Smooth muscle cell (in vitro differentiated cells): ENCODE measurements around the gene SNX10. TPM values are rescaled to one million over a fixed set of nuclear protein-coding genes. Genes with fewer than 3 reads are reported as not detected.

ENCODE experiments used
- DNase-seq: peaks from one replicate; lab custom pipeline; 2025; ENCODE audit not compliant: unreplicated experiment; lab: John Stamatoyannopoulos, UW
- H2AFZ ChIP-seq: fragments of 200-600 bp; sonication (generic); 2 replicates; pipeline ENCODE4 v1.6.0; 2016; ENCODE audit warnings: antibody characterized with exemption, low read depth, mild to moderate bottlenecking
- H3F3A ChIP-seq: fragments of 200-600 bp; sonication (generic); 2 replicates; pipeline ENCODE4 v1.6.0; 2017; ENCODE audit warnings: antibody characterized with exemption, low read depth
- H3K27ac ChIP-seq: fragments of 200-600 bp; sonication (generic); 2 replicates; pipeline ENCODE4 v1.5.1; 2016; ENCODE audit warnings: low read depth, mild to moderate bottlenecking
- H3K27me3 ChIP-seq: fragments of 200-600 bp; sonication (generic); 2 replicates; pipeline ENCODE4 v1.6.1; 2016; ENCODE audit warnings: low read depth, mild to moderate bottlenecking
- H3K36me3 ChIP-seq: fragments of 200-600 bp; sonication (generic); 2 replicates; pipeline ENCODE4 v1.5.1; 2016; ENCODE audit warnings: low read depth
- H3K4me1 ChIP-seq: fragments of 200-600 bp; sonication (generic); 2 replicates; pipeline ENCODE4 v1.5.1; 2016; ENCODE audit warnings: low read depth
- H3K4me2 ChIP-seq: fragments of 200-600 bp; sonication (generic); 2 replicates; pipeline ENCODE4 v1.6.0; 2016; ENCODE audit warnings: mild to moderate bottlenecking
- H3K4me3 ChIP-seq: fragments of 200-600 bp; sonication (generic); 2 replicates; pipeline ENCODE4 v1.5.1; 2016; ENCODE audit warnings: mild to moderate bottlenecking
- H3K79me2 ChIP-seq: fragments of 200-600 bp; sonication (generic); 2 replicates; pipeline ENCODE4 v1.6.0; 2016; ENCODE audit warnings: low read depth, mild to moderate bottlenecking
- H3K9ac ChIP-seq: fragments of 200-600 bp; sonication (generic); 2 replicates; pipeline ENCODE4 v1.6.0; 2016; ENCODE audit warnings: low read depth
- H3K9me3 ChIP-seq: fragments of 200-600 bp; sonication (generic); replicated peaks from 2 replicates; pipeline ENCODE4 v1.5.1; 2016; ENCODE audit warnings: low read depth
- H4K20me1 ChIP-seq: fragments of 200-600 bp; sonication (generic); 2 replicates; pipeline ENCODE4 v1.6.0; 2016; ENCODE audit warnings: low read depth
- WGBS: methylation state at CpG from one replicate; pipeline ENCODE4 v1.1.7; 2016; ENCODE audit warnings: low lambda C conversion rate; 5-methylcytosine and 5-hydroxymethylcytosine counted together
- polyA plus RNA-seq: library from polyadenylated mRNA; unstranded; fragments of >200 nt; fragmentation: Nextera tagmentation; extraction: Ambion mirVana; gene quantifications from 2 replicates; pipeline ENCODE4 v1.2.1, GENCODE V29; 2016
- total RNA-seq: library from RNA; depleted of rRNA; stranded (reverse); fragments of >200 nt; gene quantifications from 2 replicates; pipeline ENCODE4 v1.2.3, GENCODE V29; 2014
- TF ChIP-seq, protein P1 (sequence below): fragments of 200-600 bp; sonication (generic); IDR thresholded peaks from 2 replicates; pipeline ENCODE4 v1.5.1; 2017; ENCODE audit warnings: borderline replicate concordance, mild to moderate bottlenecking, antibody characterized with exemption; ENCODE audit not compliant: insufficient read depth, poor library complexity, severe bottlenecking

SNX10 gene
- total and polyA plus RNA-seq, 2 experiments from 2014 or later: 1.1 to 2.2 TPM

DNA sequence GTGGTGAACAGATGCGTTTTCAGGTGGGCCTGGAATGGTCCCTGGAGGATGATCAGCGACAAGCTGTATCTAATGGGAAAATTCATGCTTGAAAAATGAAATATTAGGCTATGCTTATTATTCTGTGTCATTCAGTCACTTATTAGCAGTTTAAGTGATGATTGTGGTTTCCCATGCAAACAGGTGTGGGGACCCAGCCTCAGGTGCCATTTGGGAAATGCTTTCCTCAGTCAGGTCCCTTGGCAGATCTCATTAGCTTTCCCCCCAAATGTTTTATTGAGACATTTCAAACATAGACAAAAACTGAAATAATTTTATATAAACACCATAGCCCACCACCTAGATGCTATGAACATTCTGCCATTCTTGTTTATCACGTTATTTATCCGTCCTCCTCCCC, 411 bp upstream of the SNX10 start:
- Histone ChIP-seq H3K4me2 (peak overlapping the region; percentile 97), H3K4me1 (no peaks in the 10 kb centered on the region), H3K4me3 (peak overlapping the region; percentile 90), H4K20me1 (no peaks in the 10 kb centered on the region), H3K9ac (no peak overlapping the region), H3K27me3 (peaks cover 2% of the 10 kb centered on the region), H3K9me3 (no peaks in the 10 kb centered on the region), H3K27ac (no peak overlapping the region), H3F3A (peaks cover 6% of the 10 kb centered on the region), H3K36me3 (no peaks in the 10 kb centered on the region), H3K79me2 (no peaks in the 10 kb centered on the region), H2AFZ (peak overlapping the region; percentile 97)
- 54% methylated on average over 4 of the region's 4 CpGs for WGBS
- no peak for DNase-seq
- TF ChIP-seq, protein P1, sequence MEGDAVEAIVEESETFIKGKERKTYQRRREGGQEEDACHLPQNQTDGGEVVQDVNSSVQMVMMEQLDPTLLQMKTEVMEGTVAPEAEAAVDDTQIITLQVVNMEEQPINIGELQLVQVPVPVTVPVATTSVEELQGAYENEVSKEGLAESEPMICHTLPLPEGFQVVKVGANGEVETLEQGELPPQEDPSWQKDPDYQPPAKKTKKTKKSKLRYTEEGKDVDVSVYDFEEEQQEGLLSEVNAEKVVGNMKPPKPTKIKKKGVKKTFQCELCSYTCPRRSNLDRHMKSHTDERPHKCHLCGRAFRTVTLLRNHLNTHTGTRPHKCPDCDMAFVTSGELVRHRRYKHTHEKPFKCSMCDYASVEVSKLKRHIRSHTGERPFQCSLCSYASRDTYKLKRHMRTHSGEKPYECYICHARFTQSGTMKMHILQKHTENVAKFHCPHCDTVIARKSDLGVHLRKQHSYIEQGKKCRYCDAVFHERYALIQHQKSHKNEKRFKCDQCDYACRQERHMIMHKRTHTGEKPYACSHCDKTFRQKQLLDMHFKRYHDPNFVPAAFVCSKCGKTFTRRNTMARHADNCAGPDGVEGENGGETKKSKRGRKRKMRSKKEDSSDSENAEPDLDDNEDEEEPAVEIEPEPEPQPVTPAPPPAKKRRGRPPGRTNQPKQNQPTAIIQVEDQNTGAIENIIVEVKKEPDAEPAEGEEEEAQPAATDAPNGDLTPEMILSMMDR: no peak

DNA sequence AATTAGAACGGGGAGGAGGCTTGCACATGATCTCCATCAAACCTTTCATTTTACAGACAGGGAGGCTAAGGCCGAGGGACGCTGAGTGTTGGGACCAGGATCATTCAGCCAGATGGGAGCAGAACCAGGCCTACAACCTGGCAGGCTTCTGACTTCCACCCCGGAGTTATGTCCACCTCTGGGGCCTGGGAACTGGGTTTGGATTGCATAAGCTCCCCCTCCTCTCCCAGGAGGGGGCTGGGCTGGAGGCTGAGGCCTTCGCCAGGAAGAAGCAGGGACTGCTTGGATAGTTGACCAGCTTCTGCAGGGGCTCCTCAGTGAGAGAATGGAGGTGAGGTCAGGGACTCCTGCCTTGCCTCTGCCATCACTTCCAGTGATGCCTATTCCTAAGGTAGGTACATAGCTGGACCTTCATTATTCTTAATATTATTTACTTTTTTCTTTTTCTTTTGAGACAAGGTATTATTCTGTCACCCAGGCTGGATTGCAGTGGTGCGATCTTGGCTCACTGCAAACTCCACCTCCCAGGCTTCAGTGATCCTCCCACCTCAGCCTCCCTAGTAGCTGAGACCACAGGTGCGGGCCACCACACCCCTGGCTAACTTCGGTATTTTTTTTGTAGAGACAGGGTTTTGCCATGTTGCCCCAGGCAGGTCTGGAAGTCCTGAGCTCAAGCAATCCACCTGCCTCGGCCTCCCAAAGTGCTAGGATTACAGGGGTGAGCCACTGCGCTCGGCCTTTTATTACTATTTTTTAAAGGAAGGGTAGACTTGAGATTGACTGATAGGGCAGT, 1.3 kb downstream of the SNX10 start:
- H3K27ac ChIP-seq: no peak overlapping the region
- WGBS: 85% methylated on average over 11 of the region's 11 CpGs
- TF ChIP-seq, protein P1: no peak
- H3F3A ChIP-seq: peaks cover 6% of the 10 kb centered on the region
- no peaks in the 10 kb centered on the region for H3K4me1 ChIP-seq
- H3K4me3 ChIP-seq: no peak overlapping the region
- H4K20me1 ChIP-seq: no peaks in the 10 kb centered on the region
- no peaks in the 10 kb centered on the region for H3K9me3 ChIP-seq
- DNase-seq: no peak
- no peak overlapping the region for H3K9ac ChIP-seq
- peak overlapping the region; percentile 97 for H3K4me2 ChIP-seq
- H3K79me2 ChIP-seq: no peaks in the 10 kb centered on the region
- peaks cover 2% of the 10 kb centered on the region for H3K27me3 ChIP-seq
- no peaks in the 10 kb centered on the region for H3K36me3 ChIP-seq
- H2AFZ ChIP-seq: peak overlapping the region; percentile 97

DNA sequence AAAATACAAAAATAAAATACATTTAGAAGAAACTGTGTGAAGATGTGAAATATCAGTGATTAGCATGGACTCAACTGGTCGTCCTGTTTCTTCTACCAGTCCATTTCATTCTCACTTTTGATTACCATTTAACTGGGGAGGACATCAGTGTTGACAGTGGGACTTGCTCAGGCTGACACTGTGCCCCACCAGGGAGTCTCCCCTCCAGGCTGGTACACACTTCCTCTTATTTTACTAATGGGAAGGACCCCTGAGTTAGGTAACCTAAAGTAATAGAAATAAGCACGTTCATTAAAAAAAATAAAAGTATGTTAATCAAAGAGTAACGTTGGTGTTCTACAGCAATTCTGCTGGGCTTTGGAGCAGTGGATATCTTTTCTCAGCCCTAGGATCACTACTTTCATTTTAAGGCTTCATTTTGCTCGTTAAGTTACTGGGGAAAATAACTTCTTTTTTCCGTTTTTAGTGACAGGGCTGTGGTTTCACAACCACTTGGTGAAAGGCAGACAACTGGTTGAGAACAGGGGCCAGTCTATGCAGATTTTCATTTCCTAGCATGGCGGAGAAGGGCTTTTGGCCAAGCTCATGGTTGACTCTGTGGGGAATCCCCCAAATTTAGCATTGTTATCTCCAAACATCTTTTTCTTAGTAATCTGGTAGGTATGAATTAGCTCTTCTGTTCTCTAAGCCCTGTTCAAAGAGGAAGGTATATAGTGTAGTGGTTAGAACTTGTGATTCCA, 2.1 kb downstream of the SNX10 start:
- H3K36me3 ChIP-seq: no peaks in the 10 kb centered on the region
- no peaks in the 10 kb centered on the region for H3K9me3 ChIP-seq
- peaks cover 6% of the 10 kb centered on the region for H3F3A ChIP-seq
- H3K4me3 ChIP-seq: no peak overlapping the region
- H3K4me2 ChIP-seq: no peak overlapping the region
- no peaks in the 10 kb centered on the region for H4K20me1 ChIP-seq
- no peak overlapping the region for H3K27ac ChIP-seq
- peaks cover 2% of the 10 kb centered on the region for H3K27me3 ChIP-seq
- DNase-seq: no peak
- TF ChIP-seq, protein P1: no peak
- 87% methylated on average over 6 of the region's 6 CpGs for WGBS
- no peaks in the 10 kb centered on the region for H3K79me2 ChIP-seq
- no peaks in the 10 kb centered on the region for H3K4me1 ChIP-seq
- no peak overlapping the region for H2AFZ ChIP-seq
- no peak overlapping the region for H3K9ac ChIP-seq
